B cell (primary cell): ENCODE measurements around the gene CMTM7.

ENCODE experiments used
- CTCF ChIP-seq: fragments of 200-600 bp; IDR thresholded peaks from one replicate; pipeline ENCODE4 v1.8.0; 2022; ENCODE audit warnings: antibody characterized with exemption, mild to moderate bottlenecking
- EZH2 ChIP-seq: IDR thresholded peaks from 2 replicates; pipeline ENCODE4 v1.6.1; 2012; ENCODE audit warnings: borderline replicate concordance, low read depth, mild to moderate bottlenecking, moderate library complexity, low read length; ENCODE audit not compliant: insufficient read depth, poor library complexity, severe bottlenecking

GRCh38 chr3:32469151-32469874 is 77.7 kb downstream of the CMTM7 start:
- no peak for TF ChIP-seq CTCF
- TF ChIP-seq EZH2, result no peak
